ENCODE measurements around the gene NPTX1.

DNA sequence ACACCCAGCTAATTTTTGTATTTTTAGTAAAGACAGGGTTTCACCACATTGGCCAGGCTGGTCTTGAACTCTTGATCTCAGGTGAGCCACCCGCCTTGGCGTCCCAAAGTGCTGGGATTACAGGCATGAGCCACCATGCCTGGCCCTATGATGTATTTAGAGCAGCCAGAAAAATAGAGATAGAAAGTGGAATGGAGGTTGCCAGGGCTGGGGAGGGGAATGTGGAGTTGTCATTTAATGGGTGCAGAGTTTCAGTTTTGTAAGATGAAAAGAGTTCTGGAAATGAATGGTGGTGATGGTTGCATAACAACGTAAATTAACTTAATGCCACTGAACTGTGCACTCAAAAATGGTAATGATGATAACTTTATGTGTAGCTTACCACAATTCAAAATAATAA is 31.6 kb upstream of the NPTX1 start:
- TF ChIP-seq YY1 (IDR thresholded peaks at IDR 0.05; ENCODE audit: insufficient read depth, insufficient read length) (no peak), ZNF274 (IDR thresholded peaks at IDR 0.05; ENCODE audit: low read depth, low read length) (no peak), SUZ12 (IDR thresholded peaks at IDR 0.05; ENCODE audit: extremely low read depth, insufficient read depth, insufficient read length) (no peak)

All from NT2/D1 (cell line).